Tibial nerve (tissue), 4 donors: ENCODE data around the gene ZNF513.

ENCODE experiments used
- CTCF ChIP-seq, 5 experiments: fragments of 200-600 bp in 3 of 5; fragments of 450-650 bp in 2 of 5; sonication (generic) in 3 of 5; IDR thresholded peaks; one replicate each; pipeline ENCODE4 v1.5.1; 2016 to 2019; ENCODE audit warnings: antibody characterized with exemption in 5 of 5, mild to moderate bottlenecking in 3 of 5, moderate library complexity in 2 of 5
- EP300 ChIP-seq, 2 donors: sonication (generic); formaldehyde crosslinking; IDR thresholded peaks; one replicate each; pipeline ENCODE4 v1.6.1; 2017; ENCODE audit warnings: antibody characterized with exemption in 2 of 2, mild to moderate bottlenecking in 1 of 2
- POLR2A ChIP-seq, 2 donors: fragments of 450-650 bp; IDR thresholded peaks; one replicate each; pipeline ENCODE4 v1.6.1; 2017; ENCODE audit warnings: antibody characterized with exemption in 2 of 2, mild to moderate bottlenecking in 2 of 2, moderate library complexity in 2 of 2

GRCh38 chr2:27370816-27371620 lies 9.5 kb downstream of the ZNF513 start:
- TF ChIP-seq POLR2A (IDR thresholded peaks at IDR 0.05): no peak
- no peak for TF ChIP-seq CTCF (IDR thresholded peaks at IDR 0.05)
- TF ChIP-seq EP300 (IDR thresholded peaks at IDR 0.05): no peak
